IPS-20b (cell line): Measurements from ENCODE around the gene PRPF38B.

Source experiments
- H3K27ac ChIP-seq: one replicate; pipeline ENCODE4 v1.5.1; 2013; ENCODE audit warnings: low read length
- H3K27me3 ChIP-seq: 2 replicates; pipeline ENCODE4 v1.6.1; 2013; ENCODE audit warnings: mild to moderate bottlenecking, low read length, inconsistent platforms; ENCODE audit not compliant: insufficient read depth
- H3K36me3 ChIP-seq: 2 replicates; pipeline ENCODE4 v1.6.1; 2013; ENCODE audit warnings: low read depth, mild to moderate bottlenecking, inconsistent platforms, low read length, moderate library complexity; ENCODE audit not compliant: insufficient read depth
- H3K4me1 ChIP-seq: 2 replicates; pipeline ENCODE4 v1.6.1; 2013; ENCODE audit warnings: mild to moderate bottlenecking, control low read depth, inconsistent platforms, low read length, moderate library complexity; ENCODE audit not compliant: insufficient read depth
- H3K4me3 ChIP-seq: 2 replicates; pipeline ENCODE4 v1.5.1; 2013; ENCODE audit warnings: mild to moderate bottlenecking, low read length, inconsistent platforms
- H3K9ac ChIP-seq: 2 replicates; pipeline ENCODE4 v1.6.1; 2013; ENCODE audit warnings: low read depth, mild to moderate bottlenecking, inconsistent platforms, low read length, moderate library complexity
- H3K9me3 ChIP-seq: 2 replicates; pipeline ENCODE4 v1.6.1; 2013; ENCODE audit warnings: mild to moderate bottlenecking, low read depth, low read length, inconsistent platforms; ENCODE audit not compliant: insufficient read depth

Gene PRPF38B, protein sequence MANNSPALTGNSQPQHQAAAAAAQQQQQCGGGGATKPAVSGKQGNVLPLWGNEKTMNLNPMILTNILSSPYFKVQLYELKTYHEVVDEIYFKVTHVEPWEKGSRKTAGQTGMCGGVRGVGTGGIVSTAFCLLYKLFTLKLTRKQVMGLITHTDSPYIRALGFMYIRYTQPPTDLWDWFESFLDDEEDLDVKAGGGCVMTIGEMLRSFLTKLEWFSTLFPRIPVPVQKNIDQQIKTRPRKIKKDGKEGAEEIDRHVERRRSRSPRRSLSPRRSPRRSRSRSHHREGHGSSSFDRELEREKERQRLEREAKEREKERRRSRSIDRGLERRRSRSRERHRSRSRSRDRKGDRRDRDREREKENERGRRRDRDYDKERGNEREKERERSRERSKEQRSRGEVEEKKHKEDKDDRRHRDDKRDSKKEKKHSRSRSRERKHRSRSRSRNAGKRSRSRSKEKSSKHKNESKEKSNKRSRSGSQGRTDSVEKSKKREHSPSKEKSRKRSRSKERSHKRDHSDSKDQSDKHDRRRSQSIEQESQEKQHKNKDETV

DNA sequence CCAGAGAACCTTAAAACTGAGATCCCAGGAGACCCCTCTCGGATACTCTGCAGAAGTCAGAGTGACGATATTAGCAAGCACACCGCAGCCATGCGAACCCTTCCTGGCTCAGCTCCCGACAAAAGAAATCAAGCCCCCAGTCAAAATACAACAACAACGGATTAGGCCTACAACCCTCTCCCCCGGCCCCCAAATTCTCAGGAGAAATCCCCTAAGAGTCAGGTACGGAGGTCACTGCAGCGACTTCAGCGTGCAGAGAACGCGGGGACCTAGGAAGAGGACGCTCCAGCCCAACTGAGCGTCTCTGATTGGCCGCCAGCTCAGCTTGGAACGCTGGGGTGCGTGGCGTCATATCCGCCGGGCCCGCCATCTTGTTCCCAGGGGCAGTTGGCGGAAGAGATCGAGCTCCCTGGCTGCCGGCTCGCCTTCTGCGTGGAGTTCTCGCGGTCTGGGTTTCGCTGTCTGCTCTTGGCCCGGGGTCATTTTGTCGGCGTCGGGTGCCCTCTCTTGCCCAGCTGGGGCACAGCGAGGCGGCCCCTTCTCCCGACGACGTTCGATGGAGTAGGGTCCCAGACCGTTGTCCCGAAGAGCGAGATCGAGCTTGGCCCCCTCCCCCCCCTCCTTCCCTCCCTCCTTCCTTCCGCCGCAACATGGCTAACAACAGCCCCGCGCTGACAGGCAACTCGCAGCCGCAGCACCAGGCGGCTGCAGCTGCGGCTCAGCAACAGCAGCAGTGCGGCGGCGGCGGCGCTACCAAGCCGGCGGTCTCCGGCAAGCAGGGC, at the start of gene PRPF38B:
PRPF38B (plus strand) TSS at position 369 of the 782 bp plus-strand sequence; CDS start at position 651, 282 bp downstream.
- no peaks in the 10 kb centered on the region for H3K9me3 ChIP-seq
- no peaks in the 10 kb centered on the region for H3K27me3 ChIP-seq
- peak within 1 kb of the TSS; percentile 97 for H3K9ac ChIP-seq
- H3K36me3 ChIP-seq: peaks cover 28% of the 10 kb centered on the region
- H3K4me1 ChIP-seq: peaks cover 10% of the 10 kb centered on the region; the same call in 1 of the 2 replicates
- H3K4me3 ChIP-seq: peak within 1 kb of the TSS; percentile 83
- peak within 1 kb of the TSS; percentile 96 for H3K27ac ChIP-seq

DNA sequence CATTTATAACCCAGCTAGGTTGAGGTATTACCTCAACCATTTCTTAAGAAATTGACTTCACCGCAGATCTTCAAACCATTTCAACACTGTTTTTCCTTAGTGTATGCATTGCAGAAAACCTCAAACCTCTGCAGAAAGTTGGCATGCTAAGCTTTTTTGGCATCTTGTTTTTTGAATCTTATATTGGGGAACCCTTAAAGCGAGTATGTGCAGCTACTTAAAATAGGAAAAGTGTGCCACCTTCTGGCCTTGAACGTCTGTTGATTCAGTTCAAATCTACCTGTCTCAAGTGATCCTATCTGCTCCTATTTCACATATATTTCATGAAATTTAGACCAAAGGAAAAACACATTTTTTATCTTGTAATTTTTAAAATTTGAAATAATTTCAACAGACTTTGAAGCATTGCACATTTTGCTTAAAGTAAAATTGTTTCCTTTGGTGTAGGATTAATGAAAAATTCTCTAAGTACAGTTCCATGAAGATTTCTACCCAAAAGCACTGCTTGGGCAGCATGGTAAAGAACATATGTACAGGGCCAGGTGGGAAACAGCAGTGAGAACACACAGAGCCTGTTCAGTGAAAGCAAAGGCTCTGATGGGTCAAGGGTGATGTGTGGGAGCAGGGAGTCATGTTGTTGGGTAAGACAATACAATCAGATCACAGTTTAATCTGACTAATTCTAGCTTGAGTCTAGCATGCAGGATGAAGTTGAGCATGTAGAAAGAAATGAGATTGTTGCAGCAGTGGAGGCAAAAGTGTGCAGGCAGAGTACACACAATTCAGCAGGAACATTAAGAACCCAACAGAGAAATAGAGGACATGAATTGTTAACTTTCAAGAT, 48.4 kb upstream of the PRPF38B start:
- Histone ChIP-seq H3K9me3 (no peaks in the 10 kb centered on the region), H3K27me3 (no peaks in the 10 kb centered on the region), H3K4me3 (no peak overlapping the region), H3K27ac (no peak overlapping the region), H3K9ac (no peak overlapping the region), H3K4me1 (no peaks in the 10 kb centered on the region), H3K36me3 (no peaks in the 10 kb centered on the region; the same call in 1 of the 2 replicates)

DNA sequence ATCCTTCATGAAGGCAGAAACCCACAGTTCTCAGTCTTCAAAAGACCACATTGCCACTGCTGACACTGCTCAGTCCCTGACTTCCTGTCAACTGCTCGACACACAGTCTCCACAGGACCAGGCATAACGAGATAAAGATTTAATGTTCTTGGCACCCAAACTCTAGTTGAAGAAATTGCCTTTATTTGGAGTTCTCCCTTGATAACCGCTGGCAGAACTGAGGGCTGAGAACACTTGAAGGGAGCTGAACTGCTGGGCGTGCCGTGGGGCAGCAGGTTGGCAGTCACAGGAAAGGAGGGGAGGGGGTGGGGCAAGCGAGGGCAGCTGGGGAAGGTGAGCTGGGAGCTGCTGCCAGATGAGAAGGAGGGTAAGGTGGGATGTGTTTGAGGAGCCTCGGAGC, 47.1 kb upstream of the PRPF38B start:
- H3K36me3 ChIP-seq: no peaks in the 10 kb centered on the region
- H3K4me1 ChIP-seq: no peaks in the 10 kb centered on the region
- no peaks in the 10 kb centered on the region for H3K27me3 ChIP-seq
- H3K9ac ChIP-seq: no peak overlapping the region
- H3K27ac ChIP-seq: no peak overlapping the region
- no peak overlapping the region for H3K4me3 ChIP-seq
- no peaks in the 10 kb centered on the region for H3K9me3 ChIP-seq

DNA sequence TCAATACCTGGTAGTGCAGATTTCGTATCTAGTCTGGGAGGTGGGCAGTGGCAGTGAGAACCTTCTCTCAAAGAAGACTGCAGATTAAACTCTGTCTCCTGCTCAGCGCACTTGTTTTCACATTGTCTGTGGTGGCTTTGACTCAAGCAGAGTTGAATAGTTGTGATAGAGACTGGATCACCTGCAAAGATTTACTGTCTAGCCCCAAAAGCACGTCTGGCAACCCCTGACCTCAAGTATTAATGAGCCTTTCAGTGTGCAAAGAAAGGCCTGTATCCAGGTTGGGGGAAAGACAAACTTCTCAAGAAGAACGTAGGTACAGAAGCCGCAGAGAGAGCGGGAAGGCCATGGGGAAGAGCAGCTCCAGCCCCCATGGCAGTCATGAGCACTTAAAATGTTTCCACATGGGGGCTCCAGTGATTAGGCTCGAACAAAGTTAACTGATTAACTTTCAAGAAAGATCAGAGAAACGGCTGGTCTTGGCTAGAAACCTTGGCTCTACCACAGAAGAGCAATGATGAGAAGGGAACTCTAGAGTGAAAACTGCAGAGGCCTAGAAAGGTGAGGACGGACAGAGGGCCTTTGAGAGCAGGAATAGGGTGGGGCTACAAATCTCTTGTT, 46.4 kb upstream of the PRPF38B start:
- Histone ChIP-seq H3K9ac (no peak overlapping the region), H3K27me3 (no peaks in the 10 kb centered on the region), H3K4me3 (no peak overlapping the region), H3K9me3 (no peaks in the 10 kb centered on the region), H3K4me1 (no peaks in the 10 kb centered on the region), H3K36me3 (no peaks in the 10 kb centered on the region), H3K27ac (no peak overlapping the region)

DNA sequence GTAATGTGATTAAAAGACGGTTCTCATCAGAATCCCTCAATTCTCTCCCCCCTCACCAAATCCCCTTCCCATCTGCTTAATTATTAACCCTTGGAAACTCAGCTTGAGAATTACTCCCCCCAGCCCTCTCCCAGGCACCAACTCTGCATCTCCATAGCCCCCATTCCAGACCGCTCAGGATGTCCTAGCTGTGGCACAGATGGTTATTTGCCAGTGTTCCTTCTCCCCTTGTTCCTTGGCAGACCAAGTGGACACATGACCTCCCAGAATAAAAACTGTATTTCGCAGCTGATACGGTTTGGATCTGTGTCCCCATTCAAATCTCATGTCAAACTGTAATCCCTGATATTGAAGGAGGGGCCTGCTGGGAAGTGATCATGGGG, 45.9 kb upstream of the PRPF38B start:
- no peak overlapping the region for H3K9ac ChIP-seq
- H3K4me3 ChIP-seq: no peak overlapping the region
- no peaks in the 10 kb centered on the region for H3K36me3 ChIP-seq
- H3K9me3 ChIP-seq: no peaks in the 10 kb centered on the region
- no peaks in the 10 kb centered on the region for H3K4me1 ChIP-seq
- no peak overlapping the region for H3K27ac ChIP-seq
- no peaks in the 10 kb centered on the region for H3K27me3 ChIP-seq

DNA sequence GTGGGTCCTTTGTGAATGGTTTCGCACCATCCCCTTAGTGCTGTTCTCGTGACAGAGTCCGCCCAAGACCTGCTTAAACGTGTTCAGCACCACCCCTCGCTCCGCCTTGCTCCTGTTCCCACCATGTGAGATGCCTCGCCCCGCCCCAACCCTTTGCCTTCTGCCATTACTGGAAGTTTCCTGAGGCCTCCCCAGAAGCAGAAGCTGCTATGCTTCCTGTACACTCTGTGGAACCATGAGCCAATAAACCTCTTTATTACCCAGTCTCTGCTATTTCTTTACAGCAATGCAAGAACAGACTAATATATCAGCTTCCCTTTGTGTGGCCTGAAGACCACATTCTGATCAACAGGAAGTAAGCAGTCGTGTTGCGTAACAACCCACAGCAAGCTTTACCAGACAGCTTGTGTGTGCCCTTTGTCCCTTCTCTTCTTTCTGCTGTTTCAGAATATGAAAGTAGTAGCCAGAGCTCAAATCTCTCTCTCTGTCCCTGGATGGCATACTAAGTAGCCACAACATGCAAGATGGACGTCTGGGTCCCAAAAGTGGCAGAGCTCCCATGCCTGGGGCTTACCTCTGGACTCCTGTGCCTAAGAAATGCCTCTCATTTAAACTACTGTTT, 45.4 kb upstream of the PRPF38B start:
- Histone ChIP-seq H3K27me3 (no peaks in the 10 kb centered on the region), H3K27ac (no peak overlapping the region), H3K4me3 (no peak overlapping the region), H3K9ac (no peak overlapping the region), H3K36me3 (no peaks in the 10 kb centered on the region), H3K9me3 (no peaks in the 10 kb centered on the region), H3K4me1 (no peaks in the 10 kb centered on the region)

DNA sequence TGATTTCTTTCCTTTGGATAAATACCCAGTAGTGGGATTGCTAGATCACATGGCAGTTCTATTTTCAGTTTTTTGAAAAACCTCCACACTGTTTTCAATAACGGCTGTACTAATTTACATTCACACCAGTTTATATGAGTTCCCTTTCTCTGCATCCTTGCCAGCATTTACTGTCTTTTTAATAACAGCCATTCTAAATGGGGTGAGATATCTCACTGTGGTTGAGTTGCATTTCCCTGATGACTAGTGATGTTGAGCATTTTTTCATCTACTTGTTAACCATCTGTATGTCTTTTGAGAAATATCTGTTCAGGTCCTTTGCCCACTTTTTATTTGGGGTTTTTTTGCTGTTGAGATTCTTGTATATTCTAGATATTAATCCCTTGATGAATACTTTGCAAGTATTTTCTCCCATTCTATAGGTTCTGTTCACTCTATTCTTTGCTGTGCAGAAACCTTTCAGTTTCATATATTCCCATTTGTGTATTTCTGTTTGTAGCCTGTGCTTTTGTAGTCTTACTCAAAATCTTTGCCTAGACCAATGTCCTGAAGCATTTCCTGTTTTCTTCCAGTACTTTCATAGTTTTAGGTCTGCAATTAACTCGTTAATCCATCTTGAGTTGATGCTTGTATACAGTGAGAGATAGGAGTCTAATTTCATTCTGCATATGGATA, 38.5 kb upstream of the PRPF38B start:
- no peak overlapping the region for H3K27ac ChIP-seq
- no peaks in the 10 kb centered on the region for H3K27me3 ChIP-seq
- H3K36me3 ChIP-seq: no peaks in the 10 kb centered on the region
- H3K4me3 ChIP-seq: no peak overlapping the region
- no peak overlapping the region for H3K9ac ChIP-seq
- H3K4me1 ChIP-seq: no peaks in the 10 kb centered on the region
- no peaks in the 10 kb centered on the region for H3K9me3 ChIP-seq

DNA sequence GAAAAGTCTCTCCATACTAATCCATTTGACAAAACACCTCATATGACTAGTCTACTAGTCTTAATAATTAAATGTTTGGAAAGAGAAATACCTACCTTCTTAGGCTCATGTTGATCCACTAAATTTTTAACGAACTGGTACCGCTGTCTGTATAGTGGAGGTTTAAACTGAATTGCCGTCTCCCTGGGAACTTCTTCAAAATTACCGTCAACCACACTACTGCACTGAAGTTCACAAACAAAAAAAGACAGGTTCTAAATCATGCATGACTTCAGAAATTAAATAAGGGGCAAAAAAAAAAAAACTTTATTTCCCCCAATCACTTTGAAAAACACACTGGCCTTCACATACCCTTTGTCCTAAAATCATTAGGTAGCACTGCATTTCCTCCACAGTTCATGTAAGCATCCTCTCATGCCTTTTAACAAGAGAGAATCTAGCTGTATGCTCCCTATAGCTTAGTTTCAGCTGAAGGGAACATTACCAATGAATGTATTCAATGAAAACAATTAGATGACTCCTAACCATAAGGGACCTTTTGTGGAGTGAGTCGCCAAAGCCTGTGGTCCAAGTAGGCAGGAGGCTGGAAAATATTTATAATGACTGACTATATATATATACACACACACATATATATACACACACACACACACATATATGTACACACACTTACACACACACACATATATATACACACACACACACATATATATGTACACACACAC, 34.6 kb upstream of the PRPF38B start:
- no peak overlapping the region for H3K27ac ChIP-seq
- H3K4me3 ChIP-seq: no peak overlapping the region
- H3K9me3 ChIP-seq: no peaks in the 10 kb centered on the region
- H3K36me3 ChIP-seq: no peaks in the 10 kb centered on the region
- no peak overlapping the region for H3K9ac ChIP-seq
- peaks cover 25% of the 10 kb centered on the region for H3K27me3 ChIP-seq
- no peaks in the 10 kb centered on the region for H3K4me1 ChIP-seq

DNA sequence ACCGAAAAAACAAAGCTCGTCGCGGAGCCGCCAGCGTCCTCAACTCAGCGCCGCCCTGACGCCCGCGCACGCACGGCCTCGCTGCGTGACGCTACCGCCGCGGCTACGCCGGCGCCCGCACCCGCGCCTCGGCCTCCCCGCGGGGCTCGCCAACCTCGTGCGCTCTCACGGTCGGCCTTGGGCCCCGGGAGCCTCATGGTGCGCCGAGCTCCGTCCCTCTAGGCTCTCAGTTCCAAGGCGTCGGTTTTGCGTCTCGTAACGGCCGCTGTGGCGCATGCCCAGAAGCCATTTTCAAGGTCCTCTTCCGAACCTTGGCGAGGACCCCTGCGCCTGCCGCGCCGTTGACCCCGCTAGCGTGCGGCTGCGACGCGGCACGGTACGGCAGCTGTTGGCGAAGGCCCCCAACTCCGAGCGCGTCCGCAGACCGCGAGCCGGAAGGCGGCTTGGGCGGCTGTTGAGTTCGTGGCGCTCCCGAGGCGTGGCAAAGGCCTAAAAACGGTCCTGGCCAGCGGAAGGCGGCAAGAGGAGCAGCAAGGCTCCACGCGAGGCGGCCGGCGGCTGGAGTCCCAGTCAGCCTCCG, 31.0 kb upstream of the PRPF38B start, which contains the start of gene HENMT1:
HENMT1 (minus strand) TSS at position 64 of the 580 bp plus-strand sequence. CDS start 1,209 bp downstream, outside the sequence.
- peak within 1 kb of the TSS; percentile 84 for H3K9ac ChIP-seq
- no peaks in the 10 kb centered on the region for H3K4me1 ChIP-seq
- peaks cover 34% of the 10 kb centered on the region for H3K27me3 ChIP-seq
- H3K4me3 ChIP-seq: peak within 1 kb of the TSS; percentile 65
- no peaks in the 10 kb centered on the region for H3K36me3 ChIP-seq
- no peak within 1 kb of the TSS for H3K27ac ChIP-seq
- H3K9me3 ChIP-seq: no peaks in the 10 kb centered on the region
